Activated CD4-positive, alpha-beta T cell treated with anti-CD3 and anti-CD28 coated beads, Interleukin-2, Interleukin-6, amounts not matched to agents 100 ng/mL and 50 ng/mL, durations not matched to agents 16 hours and 8 hours (primary cell): Measurements from ENCODE around the gene PHLPP2.
A peak's percentile ranks its signal among the peaks of the same experiment; 100 is the strongest.

Source experiments
- DNase-seq: peaks from one replicate; pipeline ENCODE4 v3.0.0-alpha.2; 2020

Gene PHLPP2, protein sequence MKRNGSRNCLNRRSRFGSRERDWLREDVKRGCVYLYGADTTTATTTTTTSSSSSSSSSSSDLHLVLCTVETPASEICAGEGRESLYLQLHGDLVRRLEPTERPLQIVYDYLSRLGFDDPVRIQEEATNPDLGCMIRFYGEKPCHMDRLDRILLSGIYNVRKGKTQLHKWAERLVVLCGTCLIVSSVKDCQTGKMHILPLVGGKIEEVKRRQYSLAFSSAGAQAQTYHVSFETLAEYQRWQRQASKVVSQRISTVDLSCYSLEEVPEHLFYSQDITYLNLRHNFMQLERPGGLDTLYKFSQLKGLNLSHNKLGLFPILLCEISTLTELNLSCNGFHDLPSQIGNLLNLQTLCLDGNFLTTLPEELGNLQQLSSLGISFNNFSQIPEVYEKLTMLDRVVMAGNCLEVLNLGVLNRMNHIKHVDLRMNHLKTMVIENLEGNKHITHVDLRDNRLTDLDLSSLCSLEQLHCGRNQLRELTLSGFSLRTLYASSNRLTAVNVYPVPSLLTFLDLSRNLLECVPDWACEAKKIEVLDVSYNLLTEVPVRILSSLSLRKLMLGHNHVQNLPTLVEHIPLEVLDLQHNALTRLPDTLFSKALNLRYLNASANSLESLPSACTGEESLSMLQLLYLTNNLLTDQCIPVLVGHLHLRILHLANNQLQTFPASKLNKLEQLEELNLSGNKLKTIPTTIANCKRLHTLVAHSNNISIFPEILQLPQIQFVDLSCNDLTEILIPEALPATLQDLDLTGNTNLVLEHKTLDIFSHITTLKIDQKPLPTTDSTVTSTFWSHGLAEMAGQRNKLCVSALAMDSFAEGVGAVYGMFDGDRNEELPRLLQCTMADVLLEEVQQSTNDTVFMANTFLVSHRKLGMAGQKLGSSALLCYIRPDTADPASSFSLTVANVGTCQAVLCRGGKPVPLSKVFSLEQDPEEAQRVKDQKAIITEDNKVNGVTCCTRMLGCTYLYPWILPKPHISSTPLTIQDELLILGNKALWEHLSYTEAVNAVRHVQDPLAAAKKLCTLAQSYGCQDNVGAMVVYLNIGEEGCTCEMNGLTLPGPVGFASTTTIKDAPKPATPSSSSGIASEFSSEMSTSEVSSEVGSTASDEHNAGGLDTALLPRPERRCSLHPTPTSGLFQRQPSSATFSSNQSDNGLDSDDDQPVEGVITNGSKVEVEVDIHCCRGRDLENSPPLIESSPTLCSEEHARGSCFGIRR (N-terminal part only)

DNA sequence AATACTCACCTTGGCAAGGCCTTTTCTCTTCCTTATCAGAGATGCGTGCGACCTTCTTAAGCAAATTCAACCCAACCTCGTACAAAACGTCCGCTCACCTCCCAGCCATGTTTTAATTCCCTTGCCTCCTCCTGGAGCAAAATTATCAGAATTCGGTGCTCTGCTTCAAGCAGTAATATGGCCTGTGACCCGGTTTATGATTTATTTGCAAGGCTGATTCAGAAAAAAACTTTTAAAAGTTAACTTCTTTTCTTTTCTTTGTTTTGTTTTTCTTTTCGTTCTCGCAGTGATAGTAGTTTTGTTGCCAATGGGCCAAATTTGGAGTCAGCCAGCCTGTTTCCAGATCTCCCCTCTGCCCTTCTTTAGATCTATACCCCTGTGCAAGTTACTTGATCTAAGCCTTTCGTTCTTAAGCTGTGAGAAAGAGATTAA, at the start of gene PHLPP2:
PHLPP2 (minus strand) TSS at position 382 of the 432 bp plus-strand sequence. CDS start 9,906 bp downstream, outside the sequence.
- no peak for DNase-seq

DNA sequence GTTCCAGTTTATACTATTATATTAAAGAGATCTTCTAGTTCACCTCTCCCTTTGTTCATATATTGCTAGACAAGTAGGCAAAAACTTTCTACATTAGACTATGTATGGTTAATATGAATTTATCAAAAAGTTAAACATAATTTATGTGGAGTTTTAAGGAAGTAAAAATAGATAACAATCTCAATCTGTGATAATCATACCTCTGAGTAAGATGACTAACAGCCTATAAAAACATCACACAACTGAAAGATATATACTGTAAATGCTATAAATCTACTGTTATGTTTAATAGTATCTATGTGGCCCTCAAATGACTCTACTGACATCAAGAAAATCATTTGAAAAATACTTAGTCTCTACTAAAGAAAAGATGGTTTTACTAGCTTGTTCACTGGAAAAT, 47.1 kb upstream of the PHLPP2 start:
- DNase-seq, result no peak

DNA sequence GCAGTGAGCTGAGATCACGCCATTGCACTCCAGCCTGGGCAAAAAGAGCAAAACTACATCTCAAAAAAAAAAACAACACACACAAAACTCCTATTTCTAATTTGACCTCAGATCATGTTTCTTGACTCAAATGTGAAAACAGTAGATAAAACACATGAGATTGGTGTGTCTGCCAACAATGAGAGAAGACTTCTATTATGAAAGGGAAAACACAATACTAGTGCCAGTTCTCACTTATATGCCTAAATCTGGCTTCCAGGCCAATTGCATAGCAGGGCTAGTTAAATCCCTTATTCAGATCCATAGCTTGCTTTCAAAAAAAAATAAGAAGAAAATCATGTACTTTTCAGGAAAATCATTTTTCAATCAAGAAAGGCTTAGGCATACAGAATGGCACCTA, 44.7 kb upstream of the PHLPP2 start:
- DNase-seq, result no peak

DNA sequence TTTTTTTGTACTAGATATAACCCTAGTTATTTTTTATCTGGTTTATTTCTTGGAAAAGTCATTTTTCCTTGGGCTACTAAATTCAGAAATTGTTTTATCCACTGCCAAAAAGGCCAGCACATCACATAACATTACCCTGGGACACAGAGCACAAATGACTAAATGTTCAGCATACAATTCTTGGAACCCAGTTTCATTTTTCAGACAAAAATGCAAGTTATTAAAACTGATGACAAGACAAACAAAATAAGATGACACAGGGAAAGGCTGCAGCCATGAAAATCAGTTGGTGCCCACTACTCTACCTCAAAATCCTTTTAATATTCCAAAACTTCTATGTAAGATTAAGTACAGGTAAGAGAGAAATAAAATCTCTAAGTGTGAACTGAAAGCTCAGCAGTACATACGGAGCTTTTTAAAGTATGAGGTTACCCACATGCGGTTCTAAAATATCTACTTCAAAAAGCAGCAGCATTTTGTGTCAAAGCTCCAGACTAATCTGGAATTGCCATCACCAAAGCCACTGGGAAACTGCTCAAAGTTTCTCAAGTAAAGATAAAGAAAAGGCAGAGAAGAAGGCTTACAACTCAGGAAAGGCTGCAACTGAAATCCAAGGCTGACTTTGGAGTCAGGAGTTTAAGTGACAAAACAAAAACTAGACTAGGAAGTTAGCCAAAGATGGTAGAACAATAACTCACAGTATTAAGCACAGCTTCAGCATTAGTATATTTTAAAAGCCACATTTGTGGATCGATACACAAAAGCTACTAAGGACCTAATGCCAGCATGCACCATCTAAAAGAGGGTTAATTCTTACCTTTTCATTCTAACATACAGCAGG, 42.8 kb upstream of the PHLPP2 start:
- no peak for DNase-seq

DNA sequence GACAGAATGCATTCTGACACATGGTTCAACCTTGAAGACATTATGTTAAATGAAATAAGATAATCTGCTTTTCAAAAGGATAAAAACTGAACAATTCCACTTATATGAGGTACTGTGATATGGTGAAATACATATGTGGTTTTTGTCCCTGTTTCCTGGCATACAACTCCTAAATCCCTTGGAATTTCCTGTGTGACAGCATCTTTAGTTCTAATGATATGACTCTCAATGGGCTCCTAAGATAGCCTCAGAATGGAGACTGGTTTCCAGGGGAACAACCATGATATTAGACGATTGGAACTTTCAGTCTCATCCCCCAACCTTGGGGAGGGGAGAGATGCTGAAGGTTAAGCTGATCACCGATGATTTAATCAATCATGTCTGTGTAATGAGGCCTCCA, 37.7 kb upstream of the PHLPP2 start:
- DNase-seq, result no peak

DNA sequence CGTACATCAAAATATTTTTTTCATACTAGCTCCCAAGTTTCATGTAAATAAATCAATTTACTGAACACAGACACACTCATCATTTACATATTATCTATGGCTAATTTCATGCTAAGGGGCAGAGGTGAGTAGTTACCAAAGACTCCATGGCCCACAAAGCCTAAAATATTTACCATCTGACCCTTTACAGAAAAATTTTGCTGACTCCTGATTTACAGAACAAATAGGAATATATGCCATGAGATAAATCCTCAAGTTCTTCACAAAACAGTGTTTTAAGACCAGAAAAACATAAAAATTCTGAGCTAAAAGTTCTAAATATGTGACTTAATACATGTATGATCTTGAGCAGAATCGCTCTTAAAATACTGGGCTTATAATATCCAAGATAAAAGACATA, 36.6 kb upstream of the PHLPP2 start:
- no peak for DNase-seq

DNA sequence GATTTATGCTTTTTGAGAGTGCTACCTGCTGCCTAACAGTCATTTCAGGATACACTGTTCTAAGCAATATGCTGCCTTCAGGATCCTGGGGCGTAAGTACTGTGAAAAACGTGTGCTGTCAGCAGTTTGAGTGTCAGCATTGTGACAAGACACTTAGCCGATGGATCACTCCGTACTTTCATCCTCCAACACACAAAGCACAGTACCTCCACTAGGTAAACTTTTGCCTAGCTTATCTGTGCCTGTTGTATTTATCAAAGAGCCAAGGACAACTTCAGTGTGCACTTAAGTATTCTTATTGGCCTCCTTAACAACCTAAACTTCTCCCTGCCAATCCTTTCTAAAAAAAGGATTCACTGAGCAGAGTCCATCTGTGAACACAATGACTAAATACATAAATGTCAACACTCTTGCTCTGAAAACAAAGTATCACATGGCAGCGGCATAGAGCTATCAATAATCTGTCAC, 33.8 kb upstream of the PHLPP2 start:
- DNase-seq, result peak; percentile 18

DNA sequence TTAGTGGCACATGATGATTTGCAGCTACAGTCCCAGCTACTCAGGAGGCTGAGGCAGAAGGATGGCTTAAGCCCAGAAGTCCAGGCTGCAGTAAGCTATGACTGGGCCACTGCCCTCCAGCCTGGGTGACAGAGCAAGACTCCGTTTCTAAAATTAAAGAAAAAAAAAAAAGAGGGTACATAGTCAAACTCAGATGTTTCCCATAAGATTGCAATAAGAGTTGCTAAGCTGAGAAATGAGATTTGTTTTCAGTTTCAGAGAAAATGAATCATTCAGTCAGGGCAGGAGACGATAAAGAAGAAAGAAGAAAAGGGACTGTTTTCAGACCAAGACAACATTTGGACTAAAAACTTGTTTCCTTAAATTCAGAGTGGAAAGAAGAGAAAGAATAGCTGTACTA, 30.2 kb upstream of the PHLPP2 start:
- DNase-seq, result peak; percentile 7

DNA sequence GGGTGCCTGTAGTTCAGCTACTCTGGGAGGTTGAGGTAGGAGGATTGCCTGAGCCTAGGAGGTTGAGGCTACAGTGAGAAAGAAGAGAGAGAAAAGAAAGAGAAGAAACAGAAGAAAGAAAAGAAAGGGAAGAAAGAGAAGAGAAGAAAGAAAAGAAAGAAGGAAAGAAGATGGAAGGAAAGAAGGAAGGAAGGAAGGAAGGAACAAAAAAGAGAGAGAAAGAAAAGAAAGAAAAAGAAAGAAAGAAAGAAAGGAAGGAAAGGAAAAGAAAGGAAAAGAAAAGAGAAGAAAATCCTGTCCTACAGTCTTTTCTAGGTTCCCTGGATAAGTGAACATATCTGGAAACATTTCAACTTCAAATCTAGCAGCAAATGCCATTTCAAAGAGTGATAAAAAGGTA, 29.6 kb upstream of the PHLPP2 start:
- DNase-seq, result no peak

DNA sequence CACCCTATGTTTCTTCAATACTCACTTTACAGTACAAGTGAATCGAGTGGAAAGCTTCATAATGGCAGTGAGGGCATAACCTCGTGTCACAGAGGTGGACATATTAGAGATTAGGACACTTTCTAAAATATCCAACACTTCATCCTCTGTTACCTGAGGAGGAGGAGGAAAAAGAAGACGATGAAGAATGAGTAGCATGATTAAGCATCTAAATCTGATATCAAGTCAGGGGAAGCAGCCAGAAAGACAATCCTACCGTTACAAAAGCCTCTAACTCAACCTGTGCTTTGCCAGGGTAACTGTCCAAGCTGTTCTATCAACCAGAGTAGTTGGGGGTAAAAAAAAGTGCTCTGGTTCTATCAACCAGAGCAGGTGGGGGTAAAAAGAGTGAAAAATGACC, 23.7 kb upstream of the PHLPP2 start:
- no peak for DNase-seq

DNA sequence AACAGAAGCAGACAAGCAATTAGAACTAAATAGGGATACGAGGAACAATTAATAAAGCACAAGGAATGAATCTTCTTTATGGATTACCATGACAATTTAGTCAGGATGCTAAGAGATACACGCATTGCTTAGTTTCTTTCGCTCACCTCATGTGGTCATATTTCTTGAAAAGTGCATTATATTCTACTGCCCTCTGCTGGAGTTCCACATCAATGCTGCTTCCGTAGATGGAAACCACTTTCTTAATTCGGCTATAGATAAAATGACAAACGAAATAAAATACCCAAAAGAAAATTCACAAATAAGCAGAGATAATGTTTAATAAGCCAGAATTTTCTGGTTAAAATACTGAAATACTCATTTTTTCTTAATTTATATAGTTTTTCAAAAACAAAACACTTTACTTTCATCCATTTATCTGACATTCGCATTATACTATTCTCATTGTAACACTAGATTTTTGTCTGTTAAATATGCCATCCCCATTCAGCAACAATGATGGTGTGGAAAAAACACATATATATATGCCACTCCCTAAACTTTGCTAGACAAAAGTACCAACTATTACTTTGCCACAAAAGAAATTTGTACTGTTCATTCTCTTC, 22.0 kb upstream of the PHLPP2 start:
- DNase-seq, result peak; percentile 43

DNA sequence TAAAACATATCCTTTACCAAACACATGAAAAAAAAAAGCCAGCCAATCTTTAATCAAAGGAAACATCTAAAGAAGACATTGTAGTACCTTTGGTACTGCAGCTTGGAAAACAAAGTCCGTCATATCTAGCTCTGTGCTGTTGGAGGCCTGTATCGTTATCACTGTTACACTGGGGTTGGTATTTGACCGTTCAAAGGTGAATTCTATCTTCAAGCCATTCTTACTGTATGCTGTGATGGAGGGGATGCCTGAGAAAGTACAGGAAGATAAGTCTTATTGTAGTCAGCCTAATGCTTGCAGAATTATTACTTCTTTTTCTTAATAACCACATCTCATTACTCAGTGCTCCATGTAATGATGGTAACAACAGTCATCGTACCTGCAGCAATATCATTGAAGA, 14.4 kb upstream of the PHLPP2 start:
- no peak for DNase-seq

DNA sequence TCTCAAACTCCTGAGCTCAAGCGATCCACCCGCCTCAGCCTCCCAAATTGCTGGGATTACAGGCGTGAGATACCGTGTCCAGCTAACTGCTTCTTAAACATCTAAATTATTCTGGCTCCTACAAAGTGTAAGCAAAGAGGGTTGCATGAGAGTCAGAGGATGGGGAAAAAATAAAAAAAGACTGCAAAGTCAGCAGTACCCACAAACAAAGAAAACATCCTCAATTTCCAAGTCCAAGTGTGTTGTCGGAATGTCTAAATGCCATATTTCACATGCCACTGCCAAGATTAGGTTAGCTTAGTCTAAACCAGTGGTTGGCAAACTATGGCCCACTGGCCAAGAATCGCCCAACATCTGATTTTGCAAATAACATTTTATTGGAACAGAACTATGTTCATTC, 13.0 kb upstream of the PHLPP2 start:
- no peak for DNase-seq

DNA sequence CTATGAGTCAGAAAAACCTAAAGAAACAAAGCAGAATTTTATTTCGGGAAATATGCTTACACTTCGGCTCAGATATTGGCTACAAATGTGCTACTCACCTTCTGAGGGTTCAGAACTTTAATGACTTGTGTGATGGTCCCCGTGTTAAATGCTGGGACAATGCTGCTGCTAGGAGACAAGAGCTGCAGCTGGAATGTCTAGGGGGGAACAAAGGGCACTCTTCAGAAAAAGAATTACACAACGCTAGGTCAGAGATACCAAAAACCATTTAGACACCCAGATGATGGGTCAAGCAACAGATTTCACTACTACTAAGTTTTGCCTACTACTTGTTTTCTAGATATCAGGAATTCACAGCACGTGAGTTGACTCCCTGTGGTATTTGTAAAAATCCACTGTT, 10.0 kb upstream of the PHLPP2 start:
- DNase-seq, result no peak

DNA sequence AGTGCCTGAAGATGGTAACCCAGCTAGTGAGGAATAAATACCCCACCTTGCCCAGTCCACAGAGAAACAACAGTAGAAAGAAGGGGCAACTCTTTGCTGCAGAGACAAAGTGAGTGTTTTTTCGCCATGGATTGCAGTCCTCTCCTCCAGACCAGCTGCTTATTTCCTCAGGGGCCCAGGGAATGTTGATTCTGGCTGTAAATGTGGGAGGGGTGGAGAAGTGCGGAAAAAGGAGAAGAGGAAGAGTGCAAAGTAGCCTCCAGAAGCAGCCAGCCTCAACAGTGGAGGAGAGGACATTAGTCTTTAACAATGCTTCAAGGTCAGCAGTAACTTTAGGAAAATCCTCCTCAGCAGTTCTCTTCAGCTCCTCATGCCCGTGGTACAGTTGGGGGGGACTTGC, 8.1 kb upstream of the PHLPP2 start:
- no peak for DNase-seq

DNA sequence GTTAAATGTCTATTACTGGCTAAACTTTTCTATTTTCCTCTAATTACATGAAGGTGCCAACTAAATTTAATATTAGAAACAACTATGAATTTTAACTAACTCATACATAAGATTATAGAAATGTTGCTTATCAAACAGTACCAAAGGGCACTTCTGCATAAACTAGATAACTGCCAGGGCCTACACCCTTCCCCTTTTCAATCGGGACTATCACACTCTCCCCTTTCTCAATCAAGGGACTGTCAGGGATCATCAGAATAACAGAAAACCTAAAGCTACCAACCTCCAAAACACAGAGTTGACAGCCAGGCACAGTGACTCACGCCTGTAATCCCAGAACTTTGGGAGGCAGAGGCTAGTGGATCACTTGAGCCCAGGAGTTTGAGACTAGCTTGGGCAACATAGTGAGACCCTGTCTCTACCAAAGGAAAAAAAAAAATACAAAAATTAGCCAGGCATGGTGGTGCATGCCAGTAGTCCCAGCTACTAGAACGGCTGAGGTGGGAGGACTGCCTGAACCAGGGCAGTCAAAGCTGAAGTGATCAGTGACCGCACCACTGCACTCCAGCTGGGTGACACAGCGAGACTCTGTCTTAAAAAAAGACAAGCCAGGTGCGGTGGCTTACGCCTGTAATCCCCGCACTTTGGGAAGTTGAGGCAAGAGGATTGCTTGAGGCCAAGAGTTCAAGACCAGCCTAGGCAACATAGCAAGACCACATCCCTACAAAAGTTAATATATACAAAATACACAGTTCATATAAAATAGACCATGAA, 3.2 kb upstream of the PHLPP2 start:
- no peak for DNase-seq

DNA sequence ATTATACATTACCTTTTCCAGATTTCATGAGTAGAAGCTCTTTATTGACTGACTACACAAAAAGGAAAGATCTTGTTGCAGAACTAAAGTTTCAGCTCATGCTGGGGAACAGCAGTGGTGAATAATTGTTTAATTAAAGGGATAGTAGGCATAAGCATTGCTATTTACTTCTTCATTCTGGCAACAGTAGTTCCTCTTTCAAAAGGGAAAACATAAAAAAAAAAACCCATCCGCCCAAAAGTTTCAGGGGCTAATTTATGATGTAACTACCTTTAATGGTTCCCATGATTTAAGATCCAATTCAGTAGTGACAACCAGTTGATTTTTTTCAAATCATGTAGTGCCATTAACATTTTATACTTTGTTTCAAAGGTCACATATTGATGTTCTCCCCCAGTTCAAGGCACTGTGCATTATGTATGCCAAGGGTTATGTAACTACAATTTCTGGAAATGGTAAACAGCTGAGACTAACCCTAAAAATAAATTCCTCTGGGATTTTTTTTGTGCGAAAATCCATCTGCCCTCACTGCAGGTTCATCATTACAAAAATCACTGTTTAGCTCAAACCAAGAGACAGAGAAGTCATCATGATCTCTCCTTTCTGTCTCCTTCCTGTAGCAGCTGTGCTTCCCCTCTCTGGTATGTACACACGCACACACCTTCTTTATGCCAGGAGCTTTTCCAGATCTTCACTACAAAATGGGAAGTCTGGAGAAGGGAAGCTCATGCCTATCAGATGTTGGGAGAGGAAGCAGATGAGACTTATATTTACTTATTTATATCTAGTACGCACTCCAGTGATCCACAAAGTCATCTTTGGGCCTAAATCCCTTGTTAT, 2.2 kb upstream of the PHLPP2 start:
- no peak for DNase-seq

DNA sequence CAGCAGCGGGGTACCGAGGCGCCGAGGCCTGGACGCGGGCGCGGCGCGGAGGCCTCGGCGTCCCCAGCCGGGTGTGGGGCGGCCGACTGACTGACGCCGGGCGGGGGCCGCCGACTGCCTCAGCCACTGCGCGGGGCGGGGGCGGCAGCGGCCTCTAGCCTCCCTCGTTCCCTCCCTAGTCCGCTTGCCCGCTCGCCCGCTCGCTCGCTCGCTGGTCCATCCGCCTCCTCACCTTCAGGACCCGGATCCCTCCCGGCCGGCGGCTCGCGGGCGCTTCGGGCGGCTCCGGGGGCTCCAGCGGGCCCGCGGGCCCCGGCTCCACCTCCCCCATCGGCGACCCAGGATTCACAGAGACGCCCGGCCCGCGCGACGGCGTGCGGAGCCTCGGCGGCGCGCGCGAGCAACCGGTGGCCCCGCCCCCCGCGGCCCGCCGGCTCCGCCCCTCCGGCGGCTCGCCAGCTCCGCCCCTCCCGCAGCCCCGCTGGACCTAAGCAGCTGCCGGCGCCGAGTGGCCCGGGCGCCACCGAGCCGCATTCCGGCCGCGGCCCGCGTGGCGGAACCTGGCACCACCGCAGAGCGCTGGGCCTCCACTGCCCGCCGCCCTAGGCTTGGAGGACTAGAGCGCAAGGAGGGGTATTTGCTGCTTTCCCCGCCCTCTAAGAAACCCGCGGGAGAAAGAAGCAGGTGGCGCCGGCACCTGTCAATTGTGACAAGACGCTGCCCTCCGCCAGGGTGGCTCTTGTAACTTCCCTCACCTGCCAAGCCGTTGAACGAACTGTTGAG, 773 bp downstream of the PHLPP2 start:
- peak; percentile 84 for DNase-seq
